IMR-90 (cell line): Measurements from ENCODE around the gene NKAIN2. TPM values are rescaled to one million over a fixed set of nuclear protein-coding genes. Genes with fewer than 3 reads are reported as not detected.

Experiments
- ATAC-seq: fragments of 200-7000 bp; cut with Tn5 transposase; 2 replicates; pipeline ENCODE4 v1.9.1; 2020; ENCODE audit warnings: low read depth, mild to moderate bottlenecking, moderate library complexity
- BruUV-seq: library from RNA; stranded (reverse); fragments of 400-500 nt; replicated peaks from 2 replicates; lab custom pipeline; 2021; lab: Mats Ljungman, UMichigan
- CTCF ChIA-PET: fragments of 300-600 bp; formaldehyde crosslinking; extraction: SDS; loops from one replicate; lab custom pipeline; 2021; ENCODE audit warnings: antibody characterized with exemption; lab: Yijun Ruan, JAX
- POLR2A ChIA-PET: fragments of 300-600 bp; sonication (Branson Sonifier 250); formaldehyde crosslinking; loops from one replicate; lab custom pipeline; 2022; ENCODE audit warnings: antibody characterized with exemption; ENCODE audit not compliant: unreplicated experiment; lab: Charles Lee
- DNase-seq: peaks from one replicate; pipeline ENCODE4 v3.0.0; 2013
- H2AFZ ChIP-seq: replicated peaks from 2 replicates; pipeline ENCODE3; 2013; ENCODE audit warnings: low read length, mild to moderate bottlenecking; ENCODE audit not compliant: poor library complexity
- H2AK5ac ChIP-seq: 2 replicates; pipeline ENCODE4 v1.6.1; 2013; ENCODE audit warnings: low read depth, low read length, inconsistent platforms
- H2AK9ac ChIP-seq: replicated peaks from 2 replicates; pipeline ENCODE3; 2013; ENCODE audit warnings: mild to moderate bottlenecking, low read depth, low read length, moderate library complexity; ENCODE audit not compliant: poor library complexity
- H2BK120ac ChIP-seq: 2 replicates; pipeline ENCODE4 v1.6.1; 2013; ENCODE audit warnings: low read depth, low read length, inconsistent platforms
- H2BK15ac ChIP-seq: 3 replicates; pipeline ENCODE4 v1.6.1; 2013; ENCODE audit warnings: low read depth, low read length, inconsistent platforms
- H2BK20ac ChIP-seq: 2 replicates; pipeline ENCODE4 v1.6.1; 2013; ENCODE audit warnings: low read depth, mild to moderate bottlenecking, inconsistent platforms, low read length, moderate library complexity
- H2BK5ac ChIP-seq: 2 replicates; pipeline ENCODE4 v1.6.1; 2013; ENCODE audit warnings: mild to moderate bottlenecking, low read depth, low read length, inconsistent platforms; ENCODE audit not compliant: poor library complexity, severe bottlenecking
- H3K14ac ChIP-seq: replicated peaks from 2 replicates; pipeline ENCODE4 v1.6.1; 2013; ENCODE audit warnings: low read depth, low read length, inconsistent platforms
- H3K18ac ChIP-seq: 2 replicates; pipeline ENCODE4 v1.6.1; 2013; ENCODE audit warnings: low read depth, low read length, control low read depth
- H3K23ac ChIP-seq: 2 replicates; pipeline ENCODE4 v1.6.1; 2013; ENCODE audit warnings: low read depth, low read length, inconsistent platforms
- H3K27ac ChIP-seq: 2 replicates; pipeline ENCODE4 v1.5.1; 2013; ENCODE audit warnings: mild to moderate bottlenecking, control low read depth, low read length; ENCODE audit not compliant: insufficient read depth
- H3K27me3 ChIP-seq: 2 replicates; pipeline ENCODE4 v1.6.1; 2013; ENCODE audit warnings: low read length; ENCODE audit not compliant: control insufficient read depth, insufficient read depth
- H3K36me3 ChIP-seq: 2 replicates; pipeline ENCODE4 v1.6.1; 2013; ENCODE audit warnings: low read length, mixed read lengths; ENCODE audit not compliant: control insufficient read depth, insufficient read depth
- H3K4ac ChIP-seq: 2 replicates; pipeline ENCODE4 v1.6.1; 2013; ENCODE audit warnings: low read depth, low read length, inconsistent platforms
- H3K4me1 ChIP-seq: 2 replicates; pipeline ENCODE4 v1.6.1; 2013; ENCODE audit warnings: low read length, mixed read lengths; ENCODE audit not compliant: control insufficient read depth, insufficient read depth
- H3K4me2 ChIP-seq: 2 replicates; pipeline ENCODE4 v1.6.1; 2013; ENCODE audit warnings: low read depth, mild to moderate bottlenecking, control low read depth, low read length, moderate library complexity
- H3K4me3 ChIP-seq: 2 replicates; pipeline ENCODE4 v1.5.1; 2013; ENCODE audit warnings: low read depth, mild to moderate bottlenecking, control low read depth, low read length, moderate library complexity; ENCODE audit not compliant: insufficient read depth
- H3K56ac ChIP-seq: 2 replicates; pipeline ENCODE4 v1.6.1; 2013; ENCODE audit warnings: low read length, inconsistent platforms; ENCODE audit not compliant: insufficient read depth; ENCODE audit errors: extremely low read depth
- H3K79me1 ChIP-seq, 2 experiments: 2 replicates each; pipeline ENCODE4 v1.6.1; 2013; ENCODE audit warnings: low read length in 2 of 2, inconsistent platforms in 1 of 2, low read depth in 1 of 2
- H3K9ac ChIP-seq: 2 replicates; pipeline ENCODE4 v1.6.1; 2013; ENCODE audit warnings: low read depth, low read length, control low read depth
- H3K9me1 ChIP-seq: 2 replicates; pipeline ENCODE4 v1.6.1; 2013; ENCODE audit warnings: low read length, inconsistent platforms; ENCODE audit not compliant: insufficient read depth
- H3K9me3 ChIP-seq: 2 replicates; pipeline ENCODE4 v1.6.1; 2013; ENCODE audit warnings: low read length; ENCODE audit not compliant: control insufficient read depth, insufficient read depth
- H4K20me1 ChIP-seq: 2 replicates; pipeline ENCODE4 v1.6.1; 2013; ENCODE audit warnings: low read length, inconsistent platforms; ENCODE audit not compliant: insufficient read depth
- H4K5ac ChIP-seq: 2 replicates; pipeline ENCODE4 v1.6.1; 2013; ENCODE audit warnings: mild to moderate bottlenecking, low read depth, low read length, control low read depth
- H4K8ac ChIP-seq, 2 experiments: 2 replicates each; pipeline ENCODE4 v1.6.1; 2013; ENCODE audit warnings: low read depth in 2 of 2, low read length in 2 of 2, control low read depth in 1 of 2, inconsistent platforms in 1 of 2
- H4K91ac ChIP-seq: 2 replicates; pipeline ENCODE4 v1.6.1; 2013; ENCODE audit warnings: low read depth, low read length, inconsistent platforms; ENCODE audit not compliant: insufficient read depth
- BHLHE40 ChIP-seq: fragments of 150-350 bp; IDR thresholded peaks from 2 replicates; pipeline ENCODE4 v1.6.1; 2016; ENCODE audit warnings: mild to moderate bottlenecking, low read depth, low read length
- CEBPB ChIP-seq: IDR thresholded peaks from 2 replicates; pipeline ENCODE4 v1.6.1; 2012; ENCODE audit warnings: low read depth, low read length, improper control_type of control experiment
- CHD1 ChIP-seq: IDR thresholded peaks from 2 replicates; pipeline ENCODE4 v1.6.1; 2012; ENCODE audit warnings: low read depth, low read length, improper control_type of control experiment
- CTCF ChIP-seq: conservative IDR thresholded peaks from 2 replicates; pipeline ENCODE4 v1.5.1; 2012; ENCODE audit warnings: mild to moderate bottlenecking, low read depth, low read length, improper control_type of control experiment
- ELK1 ChIP-seq: fragments of 150-350 bp; IDR thresholded peaks from 2 replicates; pipeline ENCODE4 v1.6.1; 2016; ENCODE audit warnings: low read depth, mild to moderate bottlenecking, low read length, moderate library complexity, borderline replicate concordance
- FOS ChIP-seq: fragments of 150-350 bp; IDR thresholded peaks from 2 replicates; pipeline ENCODE4 v1.6.1; 2016; ENCODE audit warnings: low read depth, low read length
- MAFK ChIP-seq: IDR thresholded peaks from 2 replicates; pipeline ENCODE4 v1.6.1; 2012; ENCODE audit warnings: low read depth, low read length, improper control_type of control experiment
- MAZ ChIP-seq: IDR thresholded peaks from 2 replicates; pipeline ENCODE4 v1.6.1; 2012; ENCODE audit warnings: low read depth, mild to moderate bottlenecking, low read length, improper control_type of control experiment, moderate library complexity, borderline replicate concordance
- MXI1 ChIP-seq: IDR thresholded peaks from 2 replicates; pipeline ENCODE4 v1.6.1; 2012; ENCODE audit warnings: low read depth, mild to moderate bottlenecking, low read length, moderate library complexity, borderline replicate concordance
- NFE2L2 ChIP-seq: fragments of 150-350 bp; IDR thresholded peaks from 2 replicates; pipeline ENCODE4 v1.6.1; 2016; ENCODE audit warnings: low read depth, mild to moderate bottlenecking, low read length
- POLR2A ChIP-seq: IDR thresholded peaks from 2 replicates; pipeline ENCODE4 v1.6.1; 2012; ENCODE audit warnings: mild to moderate bottlenecking, low read depth, low read length
- RAD21 ChIP-seq: IDR thresholded peaks from 2 replicates; pipeline ENCODE4 v1.6.1; 2012; ENCODE audit warnings: low read length, improper control_type of control experiment
- RCOR1 ChIP-seq: IDR thresholded peaks from 2 replicates; pipeline ENCODE4 v1.6.1; 2012; ENCODE audit warnings: mild to moderate bottlenecking, low read length, improper control_type of control experiment; ENCODE audit not compliant: insufficient replicate concordance
- RFX5 ChIP-seq: IDR thresholded peaks from 2 replicates; pipeline ENCODE4 v1.8.0; 2012; ENCODE audit warnings: low read depth, mild to moderate bottlenecking, low read length, moderate library complexity
- SMC3 ChIP-seq: fragments of 150-350 bp; IDR thresholded peaks from 2 replicates; pipeline ENCODE4 v1.6.1; 2016; ENCODE audit warnings: low read depth, mild to moderate bottlenecking, antibody characterized with exemption, low read length, moderate library complexity
- USF2 ChIP-seq: fragments of 150-350 bp; IDR thresholded peaks from 2 replicates; pipeline ENCODE4 v1.6.1; 2017; ENCODE audit warnings: mild to moderate bottlenecking, antibody characterized with exemption, low read length, low read depth
- WGBS, 2 experiments: methylation state at CpG; one replicate each; pipeline versions ENCODE4 v1.1.5 to v1.1.7; 2013; ENCODE audit warnings: missing lambda C conversion rate in 2 of 2; ENCODE audit not compliant: insufficient read length in 1 of 2; ENCODE audit errors: extremely low coverage in 2 of 2; 5-methylcytosine and 5-hydroxymethylcytosine counted together
- dilution Hi-C: fragments of 300-500 bp; cut with HindIII; formaldehyde crosslinking; loops from one replicate; pipeline ENCODE4 v1.14.3; 2018; ENCODE audit warnings: low sequenced_read_pairs; ENCODE audit not compliant: unreplicated experiment
- in situ Hi-C: fragments of 300-500 bp; cut with MboI; formaldehyde crosslinking; loops from 3 replicates; pipeline ENCODE4 v1.14.3; 2019; ENCODE audit warnings: low sequenced_read_pairs, inconsistent platforms, mixed read lengths
- intact Hi-C: fragments of 100-400 bp; cut with micrococcal nuclease; formaldehyde crosslinking; loops from 2 replicates; pipeline ENCODE4 v1.10.0; 2022
- polyA plus RNA-seq, 3 experiments: library from polyadenylated mRNA; depleted of rRNA; stranded (reverse); fragments of >200 nt; gene quantifications; 2 replicates each; pipeline ENCODE4 v1.2.3, GENCODE V29; 2012; ENCODE audit warnings: low replicate concordance in 1 of 3
- total RNA-seq: library from RNA; depleted of rRNA; stranded (reverse); fragments of >200 nt; gene quantifications from 2 replicates; pipeline ENCODE4 v1.2.3, GENCODE V29; 2012

NKAIN2 gene
- total and polyA plus RNA-seq, 2 of the 4 experiments (the other 2 are of a cell fraction), result not detected

- Histone ChIP-seq H3K4me2 (no peak overlapping the region), H3K36me3 (no peaks in the 10 kb centered on the region), H2BK20ac (no peak overlapping the region), H3K14ac (no peak overlapping the region), H3K79me1 (no peaks in the 10 kb centered on the region), H2BK5ac (no peak overlapping the region), H2BK120ac (no peak overlapping the region), H3K4ac (no peak overlapping the region), H2AK5ac (no peak overlapping the region), H3K9me1 (no peaks in the 10 kb centered on the region), H3K18ac (no peak overlapping the region), H4K5ac (no peak overlapping the region), H3K23ac (no peak overlapping the region), H4K8ac (no peak overlapping the region), H3K4me1 (no peaks in the 10 kb centered on the region), H3K9me3 (no peaks in the 10 kb centered on the region), H3K27ac (no peak overlapping the region), H3K4me3 (no peak overlapping the region), H2AFZ (no peak overlapping the region), H3K27me3 (no peaks in the 10 kb centered on the region), H2BK15ac (no peak overlapping the region), H3K9ac (no peak overlapping the region), H4K91ac (no peak overlapping the region), H4K20me1 (no peaks in the 10 kb centered on the region), H3K56ac (no peak overlapping the region), H2AK9ac (no peak overlapping the region)
- ChIA-PET POLR2A (no interaction called here), CTCF (no interaction called here)
- ATAC-seq (no peak), DNase-seq (no peak)
- no TSS peak for BruUV-seq
- in situ Hi-C loops, result no loop called here
- intact Hi-C loops, result no loop called here
- WGBS, 2 experiments, result no CpG with 5 or more reads among the region's 1 CpG
- dilution Hi-C loops, result no loop called here
- TF ChIP-seq MAFK (no peak), POLR2A (no peak), CHD1 (no peak), MAZ (no peak), USF2 (no peak), ELK1 (no peak), RCOR1 (no peak), MXI1 (no peak), BHLHE40 (no peak), RAD21 (no peak), CTCF (no peak), RFX5 (no peak), FOS (no peak), SMC3 (no peak), CEBPB (no peak), NFE2L2 (no peak)
These were observed 671.5 kb downstream of the NKAIN2 start for GRCh38 chr6:124475176-124475575.
